ENCODE data around the gene TTLL9.
A peak's percentile ranks its signal among the peaks of the same experiment; 100 is the strongest.
"Not testable (repeated sequence)": the region's sequence is repeated elsewhere in the genome, so short reads cannot be mapped to it uniquely, and the experiment has no call there.

Gene TTLL9, protein sequence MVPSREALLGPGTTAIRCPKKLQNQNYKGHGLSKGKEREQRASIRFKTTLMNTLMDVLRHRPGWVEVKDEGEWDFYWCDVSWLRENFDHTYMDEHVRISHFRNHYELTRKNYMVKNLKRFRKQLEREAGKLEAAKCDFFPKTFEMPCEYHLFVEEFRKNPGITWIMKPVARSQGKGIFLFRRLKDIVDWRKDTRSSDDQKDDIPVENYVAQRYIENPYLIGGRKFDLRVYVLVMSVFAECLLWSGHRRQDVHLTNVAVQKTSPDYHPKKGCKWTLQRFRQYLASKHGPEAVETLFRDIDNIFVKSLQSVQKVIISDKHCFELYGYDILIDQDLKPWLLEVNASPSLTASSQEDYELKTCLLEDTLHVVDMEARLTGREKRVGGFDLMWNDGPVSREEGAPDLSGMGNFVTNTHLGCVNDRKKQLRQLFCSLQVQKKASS

DNA sequence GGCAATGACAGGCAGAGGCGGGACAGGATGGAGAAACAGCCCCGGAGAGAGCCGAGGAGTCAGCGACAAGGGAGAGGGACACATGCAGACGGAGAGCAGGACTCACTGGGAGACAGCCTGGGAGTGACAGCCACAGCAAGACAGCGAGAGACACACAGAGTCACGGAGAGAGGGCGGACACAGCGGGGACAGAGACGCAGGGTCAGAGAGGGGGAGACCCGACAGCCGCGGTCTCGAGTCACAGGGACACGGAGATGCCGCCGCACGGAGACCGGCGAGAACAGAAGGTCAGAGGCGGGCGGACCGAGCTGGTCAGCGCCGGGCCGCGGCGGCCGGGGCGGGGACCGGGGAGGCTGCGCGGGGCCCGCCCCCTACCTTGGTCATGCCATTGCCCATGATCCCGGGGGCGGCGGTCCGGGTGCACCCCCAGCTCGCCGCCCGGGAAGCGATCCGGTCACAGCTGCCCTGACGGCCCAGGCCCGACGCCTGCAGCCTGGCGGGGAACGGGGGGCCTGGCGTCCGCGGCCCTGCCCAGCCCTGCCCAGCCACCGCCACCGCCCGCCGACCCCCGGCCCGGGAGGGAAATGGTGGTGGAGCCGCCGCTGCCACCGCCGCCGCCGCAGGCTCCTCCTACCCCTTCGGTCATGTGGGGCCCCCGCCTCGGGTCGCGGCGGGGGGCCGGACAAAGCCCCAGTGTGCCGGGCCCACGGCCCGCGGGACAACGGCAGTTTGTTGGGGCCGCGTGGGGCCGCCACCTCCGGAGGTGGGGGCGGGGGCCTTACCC, at the start of gene TTLL9, which contains the start of gene DUSP15:
TSS of gene TTLL9 (plus strand) at position 693 of the 784 bp plus-strand sequence. CDS start 493 bp downstream, outside the sequence.
TSS of gene DUSP15 (minus strand) at position 586 of the 784 bp plus-strand sequence. CDS start at position 396, 190 bp downstream.
- no peak for DNase-seq (ENCODE audit: low read depth in 2 of 2)

DNA sequence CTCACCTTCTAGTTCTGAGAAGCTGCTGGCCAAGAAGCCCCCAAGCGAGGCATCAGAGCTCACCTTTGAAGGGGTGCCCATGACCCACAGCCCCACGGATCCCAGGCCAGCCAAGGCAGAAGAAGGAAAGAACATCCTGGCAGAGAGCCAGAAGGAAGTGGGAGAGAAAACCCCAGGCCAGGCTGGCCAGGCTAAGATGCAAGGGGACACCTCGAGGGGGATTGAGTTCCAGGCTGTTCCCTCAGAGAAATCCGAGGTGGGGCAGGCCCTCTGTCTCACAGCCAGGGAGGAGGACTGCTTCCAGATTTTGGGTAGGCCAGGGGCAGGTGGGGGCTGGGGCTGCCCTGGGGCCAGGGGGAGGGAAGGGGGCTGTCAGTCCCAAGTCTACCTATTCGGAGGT, 49.0 kb upstream of the TTLL9 start:
- no peak for DNase-seq (ENCODE audit: low read depth in 2 of 2)

DNA sequence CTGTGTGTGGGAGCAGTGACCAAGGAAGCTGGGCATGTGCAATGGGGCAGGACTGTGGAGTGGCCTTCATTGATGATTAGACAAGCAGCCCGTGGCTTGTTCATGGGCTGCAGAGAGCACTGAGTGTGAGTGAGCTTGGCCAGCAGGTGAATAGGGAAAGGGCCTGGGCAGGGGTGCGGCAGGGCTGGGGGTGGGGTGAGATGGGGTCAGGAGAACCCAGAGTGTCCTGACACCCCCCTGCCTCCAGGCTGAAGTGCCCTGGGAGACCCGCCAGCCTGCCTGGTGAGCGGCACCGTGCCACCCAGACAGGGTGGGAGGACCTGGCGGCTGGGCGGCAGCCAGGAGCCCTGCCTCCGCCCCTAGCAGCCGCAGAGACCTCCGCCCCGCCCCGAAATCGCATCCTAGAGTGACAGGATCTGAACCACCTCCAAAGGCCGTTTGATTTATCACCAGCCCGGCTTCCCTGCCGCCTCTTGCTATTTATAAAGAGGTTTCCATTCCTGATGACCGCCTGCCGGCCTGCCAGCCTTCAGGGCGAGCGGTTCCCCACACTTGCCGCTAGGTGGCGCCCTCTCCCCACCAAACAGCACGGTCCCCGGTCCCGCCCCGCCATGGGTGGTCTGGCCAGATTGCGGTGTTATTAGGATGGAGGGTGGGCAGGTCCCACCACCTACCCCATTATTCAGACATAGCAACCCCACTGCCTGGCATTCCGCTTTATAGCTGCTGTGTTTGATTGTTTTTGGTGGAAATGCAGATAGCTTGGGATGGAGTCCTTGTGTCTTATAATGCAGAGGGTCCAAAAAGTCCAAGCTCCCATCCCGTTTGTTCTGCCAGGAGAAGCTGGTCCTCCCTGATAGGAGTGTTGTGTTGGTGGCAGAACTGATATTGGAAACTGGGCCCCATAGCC, 47.8 kb upstream of the TTLL9 start:
- peak in 1 of 2 experiments; percentile 17 for DNase-seq (ENCODE audit: low read depth in 2 of 2)

DNA sequence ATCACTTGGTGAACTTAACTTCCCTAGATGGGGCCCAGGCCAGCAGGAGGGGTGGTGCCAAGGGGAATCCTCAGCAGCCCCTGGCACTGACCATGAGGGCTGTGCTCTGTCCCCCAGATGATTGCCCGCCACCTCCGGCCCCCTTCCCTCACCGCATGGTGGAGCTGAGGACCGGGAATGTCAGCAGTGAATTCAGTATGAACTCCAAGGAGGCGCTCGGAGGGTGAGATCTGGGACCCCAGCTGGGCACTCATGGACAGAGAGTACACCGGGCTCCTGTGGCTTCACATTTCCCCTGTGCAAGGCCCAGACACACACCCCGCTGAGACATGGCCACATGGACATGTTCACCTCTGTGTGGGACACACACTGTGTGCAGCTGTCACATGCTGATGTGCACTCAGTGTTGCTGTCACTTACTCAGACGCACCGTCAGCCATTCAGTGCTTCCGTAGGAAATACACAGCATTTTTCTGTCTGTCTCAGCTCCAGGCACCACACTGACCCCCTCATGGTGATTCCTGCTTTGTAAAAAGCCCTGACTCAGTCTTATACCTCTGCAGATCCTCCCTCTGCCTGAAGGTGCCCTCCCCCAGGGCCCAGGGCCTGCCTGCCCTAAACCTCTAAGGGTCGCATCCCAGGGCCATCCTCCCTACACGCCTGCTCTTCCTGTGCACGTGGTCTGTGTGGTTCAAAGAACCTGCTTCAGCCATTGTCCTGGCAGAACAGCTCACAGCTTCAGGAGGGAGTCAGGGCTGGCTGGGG, 46.9 kb upstream of the TTLL9 start:
- no peak for DNase-seq (ENCODE audit: low read depth in 2 of 2)

DNA sequence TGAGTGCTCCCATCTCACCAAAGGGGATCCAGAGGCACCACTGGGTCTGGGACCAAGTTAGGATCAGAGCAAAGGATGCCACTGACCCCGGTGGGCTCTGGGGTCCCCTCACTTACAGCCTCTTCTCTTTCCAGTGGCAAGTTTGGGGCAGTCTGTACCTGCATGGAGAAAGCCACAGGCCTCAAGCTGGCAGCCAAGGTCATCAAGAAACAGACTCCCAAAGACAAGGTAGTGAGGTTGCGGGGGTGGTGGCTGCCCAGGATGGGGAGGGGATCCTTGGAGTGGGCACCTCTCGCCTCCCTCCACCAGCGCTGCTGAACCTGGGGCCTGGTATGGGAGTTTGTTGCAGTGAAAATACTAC, 46.3 kb upstream of the TTLL9 start:
- no peak for DNase-seq (ENCODE audit: low read depth in 2 of 2)

DNA sequence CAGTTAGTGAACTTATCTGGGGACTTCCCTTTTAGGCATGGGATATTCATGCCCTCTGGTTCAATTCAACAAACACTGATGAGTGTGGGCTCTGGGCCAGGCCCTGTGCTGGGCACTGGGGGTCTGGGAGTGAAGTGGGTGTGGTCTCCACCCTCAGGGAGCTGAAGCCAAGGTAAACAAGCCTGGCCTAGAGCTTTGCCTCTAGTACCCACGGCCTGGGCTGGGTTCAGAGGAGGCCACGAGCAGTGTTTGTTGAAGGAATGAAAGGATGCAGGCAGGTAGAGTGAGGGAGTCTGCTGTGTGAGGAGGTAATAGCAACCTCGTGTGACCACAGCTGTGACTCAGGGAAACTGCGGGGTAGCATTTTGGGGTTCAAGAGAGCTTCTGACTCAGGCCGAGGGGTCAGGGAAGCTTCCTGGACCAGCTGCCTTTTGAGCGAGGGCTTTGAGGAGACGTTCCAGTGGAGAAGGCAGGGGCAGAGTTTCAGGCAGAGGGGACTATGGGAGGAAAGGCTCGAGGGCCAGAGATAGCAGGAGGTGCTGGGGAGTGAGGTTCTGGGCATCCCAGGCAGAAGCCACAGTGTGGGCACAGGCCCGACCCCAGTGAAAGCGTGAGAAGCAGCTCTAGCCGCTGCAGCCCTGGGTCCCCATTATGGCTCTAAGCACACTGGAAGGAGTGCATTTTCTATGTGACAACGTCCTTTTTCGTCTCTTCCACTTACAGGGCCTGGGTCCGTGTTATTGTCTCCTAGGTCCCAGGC, 45.7 kb upstream of the TTLL9 start:
- DNase-seq (ENCODE audit: low read depth in 2 of 2): no peak

DNA sequence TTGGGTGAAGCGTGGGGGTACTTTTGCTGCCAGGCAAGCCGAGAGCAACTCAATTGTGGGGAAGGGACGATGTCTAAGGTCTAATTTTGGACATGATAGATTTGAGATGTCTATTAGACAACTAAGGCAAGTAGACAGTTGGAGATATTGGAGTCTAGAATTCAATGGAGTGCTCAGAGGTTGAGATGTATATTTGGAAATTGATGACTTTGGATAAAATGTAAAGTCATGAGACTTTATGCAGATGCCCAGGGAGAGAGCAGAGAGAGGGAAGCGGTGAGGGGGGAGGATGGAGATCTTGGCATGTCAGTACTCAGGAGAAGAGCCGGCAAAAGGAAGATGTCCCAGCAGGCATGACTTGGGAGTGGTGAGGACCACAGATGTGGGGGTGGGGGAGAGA, 44.4 kb upstream of the TTLL9 start:
- no peak for DNase-seq (ENCODE audit: low read depth in 2 of 2)

DNA sequence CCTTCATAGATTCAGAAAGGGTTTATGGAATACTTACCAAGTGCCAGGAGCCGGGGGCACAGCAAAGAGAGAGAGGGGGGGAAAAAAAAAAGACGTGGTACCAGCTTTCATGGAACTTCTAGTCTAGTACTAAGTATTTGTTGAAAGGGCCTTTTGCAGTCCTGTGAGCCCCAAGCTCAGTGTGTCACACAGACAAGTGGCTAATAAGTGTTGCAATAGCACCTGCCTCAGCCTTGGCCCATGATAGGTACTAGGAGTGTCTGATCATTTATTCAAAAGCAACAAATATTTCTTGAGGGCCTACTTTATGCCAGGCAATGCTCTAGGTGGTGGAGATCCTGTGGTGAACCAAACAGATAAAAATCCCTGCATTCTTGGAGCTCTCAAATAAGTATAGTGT, 43.4 kb upstream of the TTLL9 start:
- DNase-seq (ENCODE audit: low read depth in 2 of 2): no peak

DNA sequence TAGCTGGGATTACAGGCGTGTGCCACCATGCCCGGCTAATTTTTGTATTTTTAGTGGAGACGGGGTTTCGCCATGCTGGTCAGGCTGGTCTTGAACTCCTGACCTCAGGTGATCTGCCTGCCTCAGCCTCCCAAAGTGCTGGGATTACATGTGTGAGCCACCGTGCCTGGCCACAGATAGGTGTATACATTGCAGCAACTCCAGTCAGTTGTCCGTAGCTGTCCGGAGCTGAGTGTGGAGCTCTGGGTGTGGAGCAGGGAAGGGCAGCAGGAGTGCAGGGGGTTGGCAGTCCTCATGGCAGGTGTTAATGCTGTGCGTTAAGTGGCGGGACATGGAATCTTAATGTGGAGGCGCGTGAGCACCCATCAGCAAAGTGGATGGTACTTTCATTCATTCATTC, 42.4 kb upstream of the TTLL9 start:
- not testable (repeated sequence) for DNase-seq (ENCODE audit: low read depth in 2 of 2)

DNA sequence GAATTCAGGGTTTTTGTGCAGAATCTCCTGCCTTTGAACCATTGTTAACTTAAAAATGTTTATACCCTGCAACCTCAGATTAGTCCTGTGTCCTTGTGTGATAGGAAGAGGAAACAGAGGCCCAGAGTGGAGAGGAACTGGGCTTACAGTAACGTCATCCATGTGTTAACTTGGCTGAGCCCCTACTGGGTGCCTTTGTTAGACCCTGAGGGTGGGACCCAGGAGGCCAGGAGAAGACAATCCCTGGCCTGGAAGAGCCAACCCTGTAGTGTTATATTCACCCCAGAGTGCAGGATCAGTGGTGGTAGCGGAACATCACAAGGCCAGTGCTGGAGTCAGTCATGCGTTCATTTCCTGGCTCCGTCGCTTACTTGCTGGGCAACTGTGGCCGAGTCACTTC, 40.7 kb upstream of the TTLL9 start:
- no peak for DNase-seq (ENCODE audit: low read depth in 2 of 2)

DNA sequence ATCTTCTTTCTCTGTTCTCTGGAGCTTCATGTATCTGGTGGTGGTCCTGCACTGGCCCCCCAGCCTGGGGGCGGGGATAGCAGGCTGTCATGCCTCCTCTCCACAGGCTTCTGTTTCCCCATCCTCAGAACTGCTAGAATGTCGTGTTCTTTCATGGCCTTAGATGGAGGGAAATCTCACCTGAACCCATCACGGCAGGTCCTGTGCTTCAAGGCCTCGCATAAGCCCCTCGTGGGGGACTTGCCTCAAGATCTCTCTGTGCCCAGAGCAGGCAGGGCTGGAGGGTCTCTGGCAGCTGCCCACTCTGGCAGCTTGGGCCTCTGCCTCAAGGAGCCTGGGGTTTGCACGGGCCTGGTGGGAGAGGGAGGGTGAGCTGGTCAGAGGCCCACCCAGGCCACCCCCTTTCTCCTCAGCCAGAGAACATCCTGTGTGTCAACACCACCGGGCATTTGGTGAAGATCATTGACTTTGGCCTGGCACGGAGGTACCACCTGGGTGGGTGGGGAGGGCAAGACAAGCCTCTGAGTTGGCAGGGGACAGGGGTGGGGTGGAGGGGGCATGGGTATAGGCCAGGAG, 39.9 kb upstream of the TTLL9 start:
- DNase-seq (ENCODE audit: low read depth in 2 of 2): no peak

DNA sequence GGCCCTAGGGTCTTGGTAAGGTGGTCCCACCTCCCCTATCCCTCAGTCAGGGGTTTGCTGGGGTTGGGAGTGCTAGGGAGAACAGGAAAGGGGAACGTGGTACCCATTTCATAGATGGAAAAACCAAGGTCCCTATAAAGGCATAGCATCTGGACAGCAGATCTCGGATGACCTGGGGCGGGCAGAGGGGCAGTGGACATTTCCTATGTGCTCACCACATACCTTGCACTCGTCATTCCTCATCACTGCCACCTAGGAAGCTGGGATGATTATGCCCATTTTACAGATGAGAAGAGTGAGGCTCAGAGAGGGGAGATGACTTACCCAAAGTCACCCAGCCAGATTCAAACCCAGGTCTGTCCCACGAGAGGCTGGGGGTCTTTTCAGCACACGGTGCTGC, 39.2 kb upstream of the TTLL9 start:
- no peak for DNase-seq (ENCODE audit: low read depth in 2 of 2)

DNA sequence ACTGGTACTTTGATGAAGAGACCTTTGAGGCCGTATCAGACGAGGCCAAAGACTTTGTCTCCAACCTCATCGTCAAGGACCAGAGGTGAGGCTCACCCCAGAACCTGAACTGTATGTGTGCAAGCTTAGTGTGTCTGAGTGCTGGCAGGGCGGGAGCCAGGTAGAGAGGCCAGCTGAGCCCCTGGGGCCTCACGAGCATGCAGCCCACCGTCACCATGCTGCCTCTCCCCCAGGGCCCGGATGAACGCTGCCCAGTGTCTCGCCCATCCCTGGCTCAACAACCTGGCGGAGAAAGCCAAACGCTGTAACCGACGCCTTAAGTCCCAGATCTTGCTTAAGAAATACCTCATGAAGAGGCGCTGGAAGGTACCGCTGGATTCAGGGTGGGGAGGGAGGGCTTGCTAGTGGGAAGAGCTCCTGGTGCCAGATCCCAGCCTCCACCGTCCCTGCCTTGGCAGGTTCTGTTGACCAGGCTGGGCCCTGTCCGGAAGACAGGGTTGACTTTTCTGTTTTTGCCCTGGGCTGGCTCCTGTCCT, 38.6 kb upstream of the TTLL9 start:
- DNase-seq (ENCODE audit: low read depth in 2 of 2): no peak

DNA sequence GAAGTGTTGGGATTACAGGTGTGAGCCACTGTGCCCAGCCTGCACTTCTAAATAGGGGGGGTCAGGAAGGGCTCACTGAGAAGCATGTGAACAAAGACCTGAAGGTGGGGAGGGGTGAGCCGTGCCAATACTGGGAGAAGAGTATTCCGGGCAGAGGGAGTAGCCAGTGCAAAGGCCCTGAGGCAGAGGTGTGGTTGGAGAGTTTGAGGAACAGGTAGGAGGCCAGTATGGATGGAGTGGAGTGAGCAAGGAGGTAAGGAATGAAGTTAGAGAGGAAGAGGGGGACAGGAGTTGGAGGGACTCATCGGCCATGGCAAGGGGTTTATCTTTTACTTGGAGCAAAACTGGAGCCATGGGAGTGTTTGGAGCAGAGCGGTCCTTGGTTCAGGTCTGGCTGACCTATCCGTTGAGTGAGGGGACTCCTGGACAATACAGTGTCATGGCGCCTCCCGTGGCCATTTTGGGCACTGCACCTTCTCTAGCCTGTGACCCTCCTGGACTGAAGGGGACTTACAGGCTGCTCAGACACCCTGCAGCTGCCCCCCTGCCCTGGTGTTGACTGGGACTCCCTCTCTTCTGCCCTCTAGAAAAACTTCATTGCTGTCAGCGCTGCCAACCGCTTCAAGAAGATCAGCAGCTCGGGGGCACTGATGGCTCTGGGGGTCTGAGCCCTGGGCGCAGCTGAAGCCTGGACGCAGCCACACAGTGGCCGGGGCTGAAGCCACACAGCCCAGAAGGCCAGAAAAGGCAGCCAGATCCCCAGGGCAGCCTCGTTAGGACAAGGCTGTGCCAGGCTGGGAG, 37.1 kb upstream of the TTLL9 start:
- no peak for DNase-seq (ENCODE audit: low read depth in 2 of 2)

DNA sequence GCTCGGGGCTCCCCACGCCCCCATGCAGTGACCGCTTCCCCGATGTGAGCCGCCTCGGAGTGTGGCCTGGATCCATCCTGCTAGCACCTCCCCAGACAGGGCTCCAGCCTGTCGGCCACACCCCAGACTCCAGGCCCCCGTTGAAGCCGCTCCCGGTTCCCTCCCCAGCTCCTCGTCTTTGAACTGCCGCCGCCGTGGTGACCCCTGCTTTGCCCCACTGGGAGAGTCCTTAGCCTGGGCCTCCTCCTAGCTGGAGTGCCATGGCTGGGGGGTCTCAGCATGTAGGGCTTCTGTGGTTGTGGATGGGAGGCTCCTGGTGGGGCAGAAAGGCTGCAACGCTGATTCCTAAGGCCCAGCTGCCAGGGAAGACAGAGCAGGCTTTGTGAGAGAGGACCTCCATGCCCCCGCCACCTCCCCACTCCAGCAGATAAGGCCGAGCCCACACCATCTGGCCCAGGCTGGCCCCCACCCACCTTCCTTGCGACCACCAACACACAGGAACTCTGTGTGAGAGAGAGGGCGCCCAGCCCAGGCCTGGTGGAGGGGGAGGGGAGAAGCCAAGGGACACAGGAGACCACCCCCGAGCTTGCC, 36.4 kb upstream of the TTLL9 start:
- no peak for DNase-seq (ENCODE audit: low read depth in 2 of 2)

DNA sequence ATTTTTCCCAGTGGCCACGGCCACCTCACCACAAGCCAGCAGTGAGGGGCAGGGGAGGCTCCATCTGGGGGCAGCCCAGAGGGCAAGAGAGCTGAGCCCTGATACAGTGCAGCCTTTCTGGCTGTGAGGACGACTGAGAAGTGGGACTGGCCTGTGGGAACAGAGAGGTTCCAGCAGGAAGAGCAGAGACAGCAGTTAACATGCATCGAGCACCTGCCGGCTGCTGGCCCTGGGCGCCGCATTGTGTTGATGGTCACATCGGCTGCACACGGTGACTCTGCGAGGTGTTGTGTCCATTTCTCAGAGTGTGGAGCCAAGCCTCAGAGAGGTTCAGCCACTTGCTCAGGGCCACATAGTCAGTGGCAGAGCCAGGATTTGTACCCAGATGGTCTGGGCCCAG, 34.9 kb upstream of the TTLL9 start:
- DNase-seq (ENCODE audit: low read depth in 2 of 2): no peak

DNA sequence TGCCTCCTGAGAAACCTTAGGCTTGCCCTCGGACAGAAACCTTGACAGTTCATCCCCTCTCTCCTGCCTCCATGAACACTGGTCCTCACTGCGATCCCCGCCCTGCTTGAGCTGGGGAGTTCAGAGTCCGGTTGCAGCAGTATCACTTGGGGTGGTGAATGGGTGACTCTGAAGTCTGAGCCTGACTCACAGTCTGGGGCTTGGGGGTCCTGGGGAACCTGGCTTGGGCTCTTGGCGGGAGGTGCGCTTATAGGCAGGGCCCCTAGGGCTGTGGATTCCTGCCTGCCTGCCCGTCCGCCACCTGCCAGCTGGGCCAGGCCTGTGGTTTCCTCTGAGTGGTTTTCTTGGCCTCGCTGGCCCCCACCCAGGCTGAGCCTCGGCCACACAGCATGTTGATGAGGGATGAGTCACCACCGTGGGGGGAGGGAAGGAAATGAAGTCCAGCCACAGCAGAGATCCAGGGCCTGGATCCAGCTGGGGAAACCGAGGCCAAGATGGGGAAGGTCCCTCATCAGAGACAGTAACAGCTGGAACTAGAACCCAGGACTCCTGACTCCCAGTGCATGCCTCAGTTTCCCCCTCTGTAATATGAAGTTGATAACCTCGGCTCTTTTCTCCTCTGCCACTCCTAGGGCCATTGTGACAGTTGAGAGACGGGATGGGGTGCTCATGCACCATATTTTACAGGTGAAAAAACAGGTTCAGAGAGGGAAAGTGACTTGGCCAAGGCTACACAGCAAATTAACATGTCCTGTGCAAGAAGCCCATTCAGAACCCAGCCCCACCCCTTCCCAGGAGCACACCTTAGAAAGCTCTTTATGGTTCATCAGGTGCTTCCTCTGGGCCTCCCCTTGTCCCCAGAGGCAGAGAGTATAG, 34.2 kb upstream of the TTLL9 start:
- DNase-seq (ENCODE audit: low read depth in 2 of 2): peak; percentile 33 to 42
